NCI-H2227 (cell line): ENCODE data around the gene TXLNA.

Experiments
- DNase-seq: peaks from one replicate; lab custom pipeline; 2025; ENCODE audit not compliant: unreplicated experiment; lab: John Stamatoyannopoulos, UW

TXLNA gene

GRCh38 chr1:32242341-32242851 lies 62.9 kb downstream of the TXLNA start:
- no peak for DNase-seq

- no peak for DNase-seq
These were observed 67.4 kb downstream of the TXLNA start, which contains the start of gene FAM167B for GRCh38 chr1:32246888-32247273. Gene FAM167B (plus strand): TSS chr1:32247222. CDS start chr1:32247422, 200 bp downstream.

GRCh38 chr1:32247452-32247851 lies 68.0 kb downstream of the TXLNA start:
- DNase-seq: no peak
